GM23248 (cell line): ENCODE results near the gene SCNN1B. TPM values are rescaled to one million over a fixed set of nuclear protein-coding genes. Genes with fewer than 3 reads are reported as not detected.

Experiments
- DNase-seq: peaks from one replicate; pipeline ENCODE4 v3.0.0-alpha.2; 2015
- H2AFZ ChIP-seq: fragments of 200-600 bp; sonication (generic); 2 replicates; pipeline ENCODE4 v1.6.1; 2016; ENCODE audit warnings: antibody characterized with exemption
- H3F3A ChIP-seq: fragments of 200-600 bp; sonication (generic); 2 replicates; pipeline ENCODE4 v1.6.1; 2016; ENCODE audit warnings: mild to moderate bottlenecking, antibody characterized with exemption, mixed run types; ENCODE audit not compliant: insufficient read depth
- H3K27ac ChIP-seq: fragments of 200-600 bp; sonication (generic); 2 replicates; pipeline ENCODE4 v1.5.1; 2016; ENCODE audit warnings: mild to moderate bottlenecking
- H3K27me3 ChIP-seq: fragments of 200-600 bp; sonication (generic); replicated peaks from 2 replicates; pipeline ENCODE4 v1.6.1; 2016; ENCODE audit warnings: mild to moderate bottlenecking; ENCODE audit not compliant: insufficient read depth
- H3K36me3 ChIP-seq: fragments of 200-600 bp; sonication (generic); 2 replicates; pipeline ENCODE4 v1.6.1; 2016; ENCODE audit warnings: low read depth, mild to moderate bottlenecking
- H3K4me1 ChIP-seq: fragments of 200-600 bp; sonication (generic); 2 replicates; pipeline ENCODE4 v1.6.1; 2016; ENCODE audit warnings: mild to moderate bottlenecking; ENCODE audit not compliant: insufficient read depth
- H3K4me2 ChIP-seq: fragments of 200-600 bp; sonication (generic); one replicate; pipeline ENCODE4 v1.6.1; 2016; ENCODE audit warnings: mild to moderate bottlenecking; ENCODE audit not compliant: unreplicated experiment
- H3K4me3 ChIP-seq: fragments of 200-600 bp; sonication (generic); 2 replicates; pipeline ENCODE4 v1.5.1; 2016; ENCODE audit warnings: mild to moderate bottlenecking
- H3K79me2 ChIP-seq: fragments of 200-600 bp; sonication (generic); 2 replicates; pipeline ENCODE4 v1.6.1; 2016; ENCODE audit warnings: mild to moderate bottlenecking; ENCODE audit not compliant: insufficient read depth
- H3K9ac ChIP-seq: fragments of 200-600 bp; sonication (generic); 2 replicates; pipeline ENCODE4 v1.6.1; 2016; ENCODE audit warnings: mild to moderate bottlenecking
- H3K9me2 ChIP-seq: fragments of 200-600 bp; sonication (generic); 2 replicates; pipeline ENCODE4 v1.6.1; 2016; ENCODE audit warnings: mixed run types, mild to moderate bottlenecking, moderate library complexity; ENCODE audit not compliant: insufficient read depth
- H3K9me3 ChIP-seq: fragments of 200-600 bp; sonication (generic); one replicate; pipeline ENCODE4 v1.6.1; 2017; ENCODE audit warnings: low read depth
- H4K20me1 ChIP-seq: fragments of 200-600 bp; sonication (generic); 2 replicates; pipeline ENCODE4 v1.6.0; 2016; ENCODE audit not compliant: insufficient read depth
- EZH2 ChIP-seq: fragments of 200-600 bp; sonication (generic); IDR thresholded peaks from 2 replicates; pipeline ENCODE4 v1.6.1; 2018; ENCODE audit warnings: antibody characterized with exemption, mild to moderate bottlenecking; ENCODE audit not compliant: insufficient read depth, poor library complexity, severe bottlenecking
- EZH2phosphoT487 ChIP-seq: fragments of 200-600 bp; sonication (generic); IDR thresholded peaks from 2 replicates; pipeline ENCODE4 v1.6.1; 2018; ENCODE audit warnings: antibody characterized with exemption, moderate library complexity, mild to moderate bottlenecking, low read depth; ENCODE audit not compliant: insufficient read depth
- WGBS, 2 experiments: methylation state at CpG; one replicate each; pipeline ENCODE4 v1.1.6; 2015 to 2017; ENCODE audit warnings: low lambda C conversion rate in 2 of 2, low coverage in 1 of 2; ENCODE audit errors: missing lambda C conversion rate in 2 of 2; 5-methylcytosine and 5-hydroxymethylcytosine counted together
- in situ Hi-C: fragments of 300-500 bp; cut with MboI; formaldehyde crosslinking; loops from 2 replicates; pipeline ENCODE4 v1.15.0; 2020
- polyA plus RNA-seq: library from polyadenylated mRNA; unstranded; fragments of >200 nt; fragmentation: Nextera tagmentation; extraction: Ambion mirVana; gene quantifications from 2 replicates; pipeline ENCODE4 v1.2.1, GENCODE V29; 2016
- total RNA-seq: library from RNA; depleted of rRNA; stranded (reverse); fragments of >200 nt; shearing (Covaris generic); gene quantifications from 2 replicates; pipeline ENCODE4 v1.2.3, GENCODE V29; 2014

The SCNN1B gene
- total and polyA plus RNA-seq, 2 experiments from 2014 or later = not detected

DNA sequence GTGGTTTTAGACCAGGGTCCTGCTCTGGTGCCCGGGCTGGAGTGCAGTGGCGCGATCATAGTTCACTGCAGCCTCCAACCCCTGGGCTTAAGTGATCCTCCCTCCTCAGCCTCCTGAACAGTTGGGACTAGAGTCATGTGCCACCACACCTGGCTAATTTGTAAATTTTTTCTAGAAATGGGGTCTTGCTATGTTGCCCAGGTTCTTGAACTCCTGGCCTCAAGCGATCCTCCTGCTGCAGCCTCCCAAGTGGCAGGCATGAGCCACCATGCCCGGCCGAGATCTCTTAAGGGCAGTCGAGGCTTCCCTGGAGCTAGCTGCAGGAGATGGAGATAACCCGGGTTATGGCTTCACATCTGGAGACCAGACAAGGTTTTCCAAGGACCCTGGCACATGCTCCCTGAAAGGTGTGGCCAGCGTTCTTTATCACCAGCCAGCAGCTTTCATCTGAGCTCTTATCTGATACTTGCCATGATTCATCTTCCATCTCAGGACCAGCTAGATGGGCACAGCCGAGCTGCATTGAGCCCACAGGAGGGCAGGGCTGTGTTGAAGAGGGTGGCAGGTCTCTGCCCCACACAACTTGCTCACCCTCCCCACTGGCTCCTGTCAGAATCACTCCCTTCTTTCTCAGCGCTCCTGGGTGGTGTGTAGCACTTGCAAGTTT lies 28.6 kb downstream of the SCNN1B start:
- Histone ChIP-seq H3F3A (no peaks in the 10 kb centered on the region), H3K4me2 (no peak overlapping the region), H3K4me1 (no peaks in the 10 kb centered on the region), H3K4me3 (no peak overlapping the region), H3K27me3 (no peaks in the 10 kb centered on the region), H3K79me2 (no peaks in the 10 kb centered on the region), H3K9me3 (no peaks in the 10 kb centered on the region), H2AFZ (no peak overlapping the region), H3K36me3 (no peaks in the 10 kb centered on the region), H3K27ac (no peak overlapping the region), H3K9me2 (no peaks in the 10 kb centered on the region), H4K20me1 (no peaks in the 10 kb centered on the region), H3K9ac (no peak overlapping the region)
- DNase-seq = no peak
- WGBS, 2 experiments = 43 to 45% methylated on average over 11 of the region's 11 CpGs
- in situ Hi-C loops = no loop called here
- TF ChIP-seq EZH2phosphoT487 (no peak), EZH2 (no peak)

GRCh38 chr16:23333034-23333579 lies 31.0 kb downstream of the SCNN1B start:
- Histone ChIP-seq H3K9me3 (no peaks in the 10 kb centered on the region), H3K4me1 (no peaks in the 10 kb centered on the region), H3K9ac (no peak overlapping the region), H2AFZ (no peak overlapping the region), H3K27ac (no peak overlapping the region), H3F3A (no peaks in the 10 kb centered on the region), H3K9me2 (no peaks in the 10 kb centered on the region), H3K79me2 (no peaks in the 10 kb centered on the region), H3K36me3 (no peaks in the 10 kb centered on the region), H3K4me3 (no peak overlapping the region), H3K4me2 (no peak overlapping the region), H4K20me1 (no peaks in the 10 kb centered on the region), H3K27me3 (no peaks in the 10 kb centered on the region)
- in situ Hi-C loops = no loop called here
- TF ChIP-seq EZH2phosphoT487 (no peak), EZH2 (no peak)
- WGBS, 2 experiments = 36 to 43% methylated on average over 4 of the region's 4 CpGs
- DNase-seq = no peak

GRCh38 chr16:23333831-23334456 lies 31.8 kb downstream of the SCNN1B start:
- H3K9me3 ChIP-seq = no peaks in the 10 kb centered on the region
- no peaks in the 10 kb centered on the region for H4K20me1 ChIP-seq
- no peaks in the 10 kb centered on the region for H3K27me3 ChIP-seq
- WGBS, 2 experiments = 47 to 55% methylated on average over 11 of the region's 11 CpGs
- no peaks in the 10 kb centered on the region for H3F3A ChIP-seq
- no peak for TF ChIP-seq EZH2
- TF ChIP-seq EZH2phosphoT487 = no peak
- no peak overlapping the region for H3K27ac ChIP-seq
- H3K4me3 ChIP-seq = no peak overlapping the region
- no peak overlapping the region for H3K4me2 ChIP-seq
- H3K4me1 ChIP-seq = no peaks in the 10 kb centered on the region
- H3K9ac ChIP-seq = no peak overlapping the region
- in situ Hi-C loops = no loop called here
- no peaks in the 10 kb centered on the region for H3K79me2 ChIP-seq
- no peak for DNase-seq
- H3K36me3 ChIP-seq = no peaks in the 10 kb centered on the region
- H2AFZ ChIP-seq = no peak overlapping the region
- no peaks in the 10 kb centered on the region for H3K9me2 ChIP-seq

DNA sequence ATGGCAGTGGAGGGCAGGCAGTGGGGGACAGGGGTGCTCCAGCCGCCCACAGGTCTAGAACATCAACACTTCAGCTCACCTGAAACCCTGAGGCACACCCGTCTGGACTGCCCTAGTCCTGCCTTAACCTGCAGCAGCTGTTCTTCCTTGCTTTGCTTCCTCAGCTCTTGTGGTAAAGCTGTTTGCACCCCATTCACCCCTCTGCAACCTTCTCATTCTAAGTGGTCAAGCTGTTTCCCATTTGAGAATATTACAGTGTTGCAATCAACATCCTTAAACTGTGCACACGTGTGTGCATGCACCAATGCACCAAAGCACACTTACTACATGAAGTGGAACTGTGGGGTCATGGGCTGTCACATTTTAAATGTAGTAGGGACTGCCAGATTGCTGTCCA lies 32.4 kb downstream of the SCNN1B start:
- Histone ChIP-seq H4K20me1 (no peaks in the 10 kb centered on the region), H3K9ac (no peak overlapping the region), H3K27me3 (no peaks in the 10 kb centered on the region), H3K27ac (no peak overlapping the region), H3F3A (no peaks in the 10 kb centered on the region), H3K9me3 (no peaks in the 10 kb centered on the region), H3K4me1 (no peaks in the 10 kb centered on the region), H3K4me2 (no peak overlapping the region), H3K79me2 (no peaks in the 10 kb centered on the region), H2AFZ (no peak overlapping the region), H3K9me2 (no peaks in the 10 kb centered on the region), H3K36me3 (no peaks in the 10 kb centered on the region), H3K4me3 (no peak overlapping the region)
- WGBS, 2 experiments = 16 to 18% methylated on average over 3 of the region's 3 CpGs
- in situ Hi-C loops = no loop called here
- TF ChIP-seq EZH2phosphoT487 (no peak), EZH2 (no peak)
- no peak for DNase-seq
